Eye (tissue), 1 donor: Measurements from ENCODE around the gene DUS3L.
A peak's percentile ranks its signal among the peaks of the same experiment; 100 is the strongest.

Experiments
- DNase-seq: peaks from one replicate; pipeline ENCODE4 v3.0.0-alpha.2; 2015

Gene DUS3L

GRCh38 chr19:5821521-5822180, 30.7 kb upstream of the DUS3L start:
- DNase-seq = no peak

GRCh38 chr19:5820785-5821184, 29.8 kb upstream of the DUS3L start:
- no peak for DNase-seq

GRCh38 chr19:5818594-5818993, 27.6 kb upstream of the DUS3L start:
- no peak for DNase-seq

- no peak for DNase-seq
Measured at GRCh38 chr19:5817218-5817617, 26.3 kb upstream of the DUS3L start.

GRCh38 chr19:5814852-5815246, 23.9 kb upstream of the DUS3L start:
- DNase-seq = no peak

GRCh38 chr19:5814123-5814851, 23.3 kb upstream of the DUS3L start:
- no peak for DNase-seq

- DNase-seq = no peak
Measured at GRCh38 chr19:5811117-5811516, 20.2 kb upstream of the DUS3L start.

- DNase-seq = no peak
Measured at GRCh38 chr19:5809469-5809868, 18.5 kb upstream of the DUS3L start.

- DNase-seq = no peak
Measured at GRCh38 chr19:5809053-5809452, 18.1 kb upstream of the DUS3L start.

- DNase-seq = no peak
Measured at GRCh38 chr19:5808120-5808816, 17.3 kb upstream of the DUS3L start.

- no peak for DNase-seq
Measured at GRCh38 chr19:5806905-5807304, 15.9 kb upstream of the DUS3L start.

GRCh38 chr19:5806133-5806489, 15.1 kb upstream of the DUS3L start:
- no peak for DNase-seq

- DNase-seq = peak; percentile 90
Measured at GRCh38 chr19:5805462-5806132, 14.6 kb upstream of the DUS3L start.

GRCh38 chr19:5804516-5805461, 13.8 kb upstream of the DUS3L start, which contains the start of gene NRTN:
TSS of gene NRTN (plus strand) at chr19:5805067. CDS start at chr19:5824166, 19,099 bp downstream.
- peak; percentile 39 for DNase-seq

- peak; percentile 97 for DNase-seq
Measured at GRCh38 chr19:5803752-5804515, 13.0 kb upstream of the DUS3L start.

GRCh38 chr19:5803441-5803751, 12.4 kb upstream of the DUS3L start:
- no peak for DNase-seq

- DNase-seq = peak; percentile 92
Measured at GRCh38 chr19:5801796-5802619, 11.0 kb upstream of the DUS3L start.

GRCh38 chr19:5800361-5801270, 9.7 kb upstream of the DUS3L start:
- no peak for DNase-seq
